ENCODE data around the gene ZNF384. TPM values are rescaled to one million over a fixed set of nuclear protein-coding genes. Genes with fewer than 3 reads are reported as not detected.

Gene ZNF384
- total RNA-seq, 1 experiment from 2014 or later, result 63.8 TPM

GRCh38 chr12:6729186-6729585 lies 40.0 kb upstream of the ZNF384 start:
- Mint-ChIP-seq H3K4me3 (no peak overlapping the region), H3K36me3 (peaks cover 35% of the 10 kb centered on the region), H3K9me3 (no peaks in the 10 kb centered on the region), H3K27me3 (ENCODE audit: low read depth) (no peaks in the 10 kb centered on the region), H3K27ac (no peak overlapping the region), H3K4me1 (peaks cover 6% of the 10 kb centered on the region)
- POLR2A ChIA-PET, result no interaction called here
- no peak for ATAC-seq
- no peak for DNase-seq (ENCODE audit: low spot score)
- CTCF ChIA-PET, result no interaction called here
- TF ChIP-seq PRRX2 (CRISPR knock-in tag; IDR thresholded peaks at IDR 0.05) (no peak), AFF4 (CRISPR knock-in tag; IDR thresholded peaks at IDR 0.05; ENCODE audit: borderline replicate concordance) (no peak), ZNF423 (CRISPR knock-in tag; IDR thresholded peaks at IDR 0.05) (no peak), TCF7 (CRISPR knock-in tag; IDR thresholded peaks at IDR 0.05; ENCODE audit: low read depth) (no peak), ZNF121 (CRISPR knock-in tag; IDR thresholded peaks at IDR 0.05) (no peak), MLX (CRISPR knock-in tag; IDR thresholded peaks at IDR 0.05) (no peak), USF1 (CRISPR knock-in tag; IDR thresholded peaks at IDR 0.05) (no peak), GABPB1 (CRISPR knock-in tag; IDR thresholded peaks at IDR 0.05) (no peak), ZMAT4 (CRISPR knock-in tag; IDR thresholded peaks at IDR 0.05) (no peak), USF2 (CRISPR knock-in tag; IDR thresholded peaks at IDR 0.05) (no peak), FOXK1 (CRISPR knock-in tag; IDR thresholded peaks at IDR 0.05) (no peak), ATF1 (CRISPR knock-in tag; IDR thresholded peaks at IDR 0.05) (no peak), FOXJ3 (CRISPR knock-in tag; IDR thresholded peaks at IDR 0.05; ENCODE audit: borderline replicate concordance) (no peak), ETV6 (CRISPR knock-in tag; IDR thresholded peaks at IDR 0.05) (no peak), SMAD3 (CRISPR knock-in tag; IDR thresholded peaks at IDR 0.05; ENCODE audit: borderline replicate concordance) (no peak), JAZF1 (CRISPR knock-in tag; IDR thresholded peaks at IDR 0.05) (no peak)

GRCh38 chr12:6725350-6725749 lies 36.2 kb upstream of the ZNF384 start:
- Mint-ChIP-seq H3K27me3 (ENCODE audit: low read depth) (peaks cover 10% of the 10 kb centered on the region), H3K27ac (no peak overlapping the region; the same call in 1 of the 2 replicates), H3K4me1 (peaks cover 11% of the 10 kb centered on the region), H3K36me3 (peaks cover 26% of the 10 kb centered on the region), H3K9me3 (no peaks in the 10 kb centered on the region), H3K4me3 (peak overlapping the region; percentile 88)
- TF ChIP-seq AFF4 (CRISPR knock-in tag; IDR thresholded peaks at IDR 0.05; ENCODE audit: borderline replicate concordance) (no peak), TEAD1 (CRISPR knock-in tag; IDR thresholded peaks at IDR 0.05) (no peak), OVOL2 (CRISPR knock-in tag; IDR thresholded peaks at IDR 0.05; ENCODE audit: borderline replicate concordance) (no peak), JUN (CRISPR knock-in tag; IDR thresholded peaks at IDR 0.05) (no peak), SP1 (CRISPR knock-in tag; conservative IDR thresholded peaks at IDR 0.05) (no peak), ZNF423 (CRISPR knock-in tag; IDR thresholded peaks at IDR 0.05) (no peak), USF2 (CRISPR knock-in tag; IDR thresholded peaks at IDR 0.05) (no peak)
- ChIA-PET POLR2A (interaction anchor here (0.6 to 0.7 kb wide), 2 partner anchors 41 to 49 kb away, joined by 3 to 5 read pairs; partner anchors contain the start of gene PTMS), CTCF (interaction anchor here (2.0 to 2.4 kb wide), 3 partner anchors 28 to 110 kb away, joined by 11 to 24 read pairs (median 14); partner anchors contain the start of gene MLF2)
- DNase-seq (ENCODE audit: low spot score) (no peak), ATAC-seq (no peak)
